ENCODE measurements around the gene DPY19L3.

DNA sequence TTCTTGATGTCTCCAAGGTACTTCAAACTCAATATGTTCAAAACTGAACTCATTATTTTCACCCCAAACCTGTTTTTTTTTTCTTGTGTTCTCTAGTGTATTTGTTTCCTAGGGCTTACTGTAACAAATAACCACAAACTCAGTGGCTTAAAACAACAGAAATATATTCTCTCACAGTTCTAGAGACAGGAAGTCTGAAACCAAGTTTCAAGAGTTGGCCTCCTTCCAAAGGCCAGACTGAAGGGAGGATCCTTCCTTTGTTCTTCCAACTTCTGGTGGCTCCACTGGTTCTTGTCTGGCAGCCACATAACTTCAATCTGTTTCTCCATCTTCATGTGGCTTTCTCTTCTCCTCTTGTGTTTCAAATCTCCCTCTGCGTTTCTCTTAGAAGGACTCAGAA is 113.5 kb downstream of the DPY19L3 start:
- no peak for TF ChIP-seq ZFX (IDR thresholded peaks at IDR 0.05; ENCODE audit: borderline replicate concordance)
- TF ChIP-seq, protein P1, sequence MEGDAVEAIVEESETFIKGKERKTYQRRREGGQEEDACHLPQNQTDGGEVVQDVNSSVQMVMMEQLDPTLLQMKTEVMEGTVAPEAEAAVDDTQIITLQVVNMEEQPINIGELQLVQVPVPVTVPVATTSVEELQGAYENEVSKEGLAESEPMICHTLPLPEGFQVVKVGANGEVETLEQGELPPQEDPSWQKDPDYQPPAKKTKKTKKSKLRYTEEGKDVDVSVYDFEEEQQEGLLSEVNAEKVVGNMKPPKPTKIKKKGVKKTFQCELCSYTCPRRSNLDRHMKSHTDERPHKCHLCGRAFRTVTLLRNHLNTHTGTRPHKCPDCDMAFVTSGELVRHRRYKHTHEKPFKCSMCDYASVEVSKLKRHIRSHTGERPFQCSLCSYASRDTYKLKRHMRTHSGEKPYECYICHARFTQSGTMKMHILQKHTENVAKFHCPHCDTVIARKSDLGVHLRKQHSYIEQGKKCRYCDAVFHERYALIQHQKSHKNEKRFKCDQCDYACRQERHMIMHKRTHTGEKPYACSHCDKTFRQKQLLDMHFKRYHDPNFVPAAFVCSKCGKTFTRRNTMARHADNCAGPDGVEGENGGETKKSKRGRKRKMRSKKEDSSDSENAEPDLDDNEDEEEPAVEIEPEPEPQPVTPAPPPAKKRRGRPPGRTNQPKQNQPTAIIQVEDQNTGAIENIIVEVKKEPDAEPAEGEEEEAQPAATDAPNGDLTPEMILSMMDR (IDR thresholded peaks at IDR 0.05): no peak

All from 22Rv1 (cell line).